ENCODE results near the gene GATB. TPM values are rescaled to one million over a fixed set of nuclear protein-coding genes. Genes with fewer than 3 reads are reported as not detected.

Gene GATB
- total and polyA plus RNA-seq, 2 donors (not counting 3 experiments of a cell fraction or from before 2014, with no cell fraction given), result 14.4 to 17.7 TPM

GRCh38 chr4:151628001-151628608, 132.7 kb downstream of the GATB start:
- Histone ChIP-seq H3K4me2 (ENCODE audit: insufficient read depth, low read length) (no peak overlapping the region), H3K27ac (ENCODE audit: insufficient read depth, low read depth, low read length) (no peak overlapping the region), H4K20me1 (replicated peaks; ENCODE audit: control insufficient read depth, extremely low read depth, insufficient read depth, low read length) (no peaks in the 10 kb centered on the region), H3K36me3 (ENCODE audit: control insufficient read depth in 2 of 2, extremely low read depth in 1 of 2, insufficient read depth in 2 of 2, low read length in 2 of 2) (no peaks in the 10 kb centered on the region), H2AFZ (ENCODE audit: low read depth, low read length) (no peak overlapping the region), H3K27me3 (ENCODE audit: control insufficient read depth in 2 of 2, insufficient read depth in 2 of 2, low read length in 2 of 2) (peaks cover 11% of the 10 kb centered on the region in 2 experiments), H3K9ac (replicated peaks; ENCODE audit: extremely low read depth, insufficient read depth, low read length) (no peak overlapping the region), H3K9me3 (replicated peaks; ENCODE audit: control insufficient read depth, insufficient read depth, low read length) (no peaks in the 10 kb centered on the region), H3K4me3 (replicated peaks in 1 of 3; ENCODE audit: insufficient read depth in 1 of 3, low read depth in 1 of 3, low read length in 3 of 3) (no peak overlapping the region), H3K9me1 (replicated peaks; ENCODE audit: control insufficient read depth, extremely low read depth, insufficient read depth, low read length) (no peaks in the 10 kb centered on the region), H3K79me2 (ENCODE audit: control insufficient read depth, insufficient read depth, low read length) (no peaks in the 10 kb centered on the region), H3K4me1 (ENCODE audit: control insufficient read depth, extremely low read depth, insufficient read depth, low read length) (peaks cover 3% of the 10 kb centered on the region)
- dilution Hi-C loops (cut with MboI; ENCODE audit: extremely low pct_ligation_motif_present, low sequenced_read_pairs), result no loop called here
- POLR2A ChIA-PET, result no interaction called here
- TF ChIP-seq GATA2 (IDR thresholded peaks at IDR 0.05; ENCODE audit: insufficient read depth, insufficient read length, low read depth, low read length), result no peak
- TF ChIP-seq CTCF (IDR thresholded peaks at IDR 0.05; ENCODE audit: extremely low read depth in 1 of 2, insufficient read depth in 1 of 2, low read depth in 1 of 2, low read length in 2 of 2), result no peak
- no peak for TF ChIP-seq FOS (IDR thresholded peaks at IDR 0.05; ENCODE audit: borderline replicate concordance, insufficient read depth, low read length)
- TF ChIP-seq POLR2AphosphoS5 (IDR thresholded peaks at IDR 0.05; ENCODE audit: insufficient read depth, low read depth, low read length), result no peak
- TF ChIP-seq MYC (IDR thresholded peaks at IDR 0.05; ENCODE audit: low read depth, low read length), result no peak
- TF ChIP-seq EZH2 (IDR thresholded peaks at IDR 0.05; ENCODE audit: borderline replicate concordance, low read depth, low read length, severe bottlenecking), result no peak
- no peak for TF ChIP-seq POLR2A (IDR thresholded peaks at IDR 0.05; ENCODE audit: low read depth, low read length)
- no peak for TF ChIP-seq MAX (IDR thresholded peaks at IDR 0.05; ENCODE audit: insufficient read depth, insufficient read length)
- TF ChIP-seq JUN (IDR thresholded peaks at IDR 0.05; ENCODE audit: borderline replicate concordance, insufficient read depth, insufficient read length, low read depth), result no peak
- CTCF ChIA-PET, result interaction anchor here (1.0 to 1.2 kb wide), 4 partner anchors 9 to 70 kb away, joined by 3 to 6 read pairs (median 4); no protein-coding TSS in a partner anchor
- no TSS peak for BruUV-seq (replicated peaks)
- DNase-seq (ENCODE audit: low read depth, low spot score) (no peak), FAIRE-seq (no peak)
- intact Hi-C loops (cut with micrococcal nuclease), result no loop called here
